GM23338 (cell line): ENCODE data around the gene DOCK1.

Experiments used
- EZH2 ChIP-seq: fragments of 200-600 bp; sonication (generic); IDR thresholded peaks from one replicate; pipeline ENCODE4 v1.8.0; 2017; ENCODE audit warnings: antibody characterized with exemption, mild to moderate bottlenecking, low read depth; ENCODE audit not compliant: unreplicated experiment
- POLR2AphosphoS5 ChIP-seq: IDR thresholded peaks from 2 replicates; pipeline ENCODE4 v1.6.1; 2016; ENCODE audit warnings: antibody characterized with exemption, low read depth
- TF ChIP-seq, protein P1 (sequence below), 2 experiments: fragments of 200-600 bp in 1 of 2; sonication (generic) in 1 of 2; conservative IDR thresholded peaks; 2 replicates each; pipeline versions ENCODE4 v1.5.1 to v1.6.1; 2016 to 2017; ENCODE audit warnings: antibody characterized with exemption in 2 of 2, low read depth in 2 of 2, mild to moderate bottlenecking in 2 of 2, moderate library complexity in 1 of 2
- TF ChIP-seq, protein P2 (sequence below): IDR thresholded peaks from one replicate; pipeline ENCODE4 v1.6.1; 2018; ENCODE audit warnings: antibody characterized with exemption; ENCODE audit not compliant: unreplicated experiment

DNA sequence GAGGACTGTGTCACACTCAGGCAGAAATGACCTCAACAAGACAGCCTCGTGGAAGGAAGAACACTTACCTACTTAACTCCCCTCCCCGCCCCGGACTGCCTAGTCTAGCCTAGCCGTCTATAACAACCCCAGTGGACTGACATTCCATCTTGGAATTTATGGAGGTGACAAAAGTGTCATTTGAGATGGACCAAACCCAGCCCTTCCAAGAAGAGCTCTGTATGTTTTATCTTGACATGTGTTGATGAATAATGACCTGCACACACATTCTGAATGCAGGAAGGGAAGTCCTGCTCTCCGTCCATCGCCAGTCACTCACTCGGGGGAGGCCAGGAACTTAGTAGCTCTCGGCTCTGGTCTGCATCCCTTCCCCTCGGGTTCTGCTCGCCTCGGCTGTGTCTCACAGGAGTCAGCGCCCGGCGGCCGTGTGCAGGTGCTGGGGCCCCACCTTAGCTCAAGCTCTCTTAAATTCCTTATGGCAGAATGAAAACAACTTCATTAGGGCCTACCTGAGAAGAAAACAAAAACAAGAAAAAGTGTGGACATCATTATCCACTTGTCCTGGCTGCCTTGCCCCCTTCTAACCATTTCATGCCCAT lies 503.0 kb downstream of the DOCK1 start:
- TF ChIP-seq, protein P1, sequence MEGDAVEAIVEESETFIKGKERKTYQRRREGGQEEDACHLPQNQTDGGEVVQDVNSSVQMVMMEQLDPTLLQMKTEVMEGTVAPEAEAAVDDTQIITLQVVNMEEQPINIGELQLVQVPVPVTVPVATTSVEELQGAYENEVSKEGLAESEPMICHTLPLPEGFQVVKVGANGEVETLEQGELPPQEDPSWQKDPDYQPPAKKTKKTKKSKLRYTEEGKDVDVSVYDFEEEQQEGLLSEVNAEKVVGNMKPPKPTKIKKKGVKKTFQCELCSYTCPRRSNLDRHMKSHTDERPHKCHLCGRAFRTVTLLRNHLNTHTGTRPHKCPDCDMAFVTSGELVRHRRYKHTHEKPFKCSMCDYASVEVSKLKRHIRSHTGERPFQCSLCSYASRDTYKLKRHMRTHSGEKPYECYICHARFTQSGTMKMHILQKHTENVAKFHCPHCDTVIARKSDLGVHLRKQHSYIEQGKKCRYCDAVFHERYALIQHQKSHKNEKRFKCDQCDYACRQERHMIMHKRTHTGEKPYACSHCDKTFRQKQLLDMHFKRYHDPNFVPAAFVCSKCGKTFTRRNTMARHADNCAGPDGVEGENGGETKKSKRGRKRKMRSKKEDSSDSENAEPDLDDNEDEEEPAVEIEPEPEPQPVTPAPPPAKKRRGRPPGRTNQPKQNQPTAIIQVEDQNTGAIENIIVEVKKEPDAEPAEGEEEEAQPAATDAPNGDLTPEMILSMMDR (conservative IDR thresholded peaks at IDR 0.05; ENCODE audit: low read depth in 2 of 2), result no peak
- TF ChIP-seq EZH2, result no peak
- no peak for TF ChIP-seq POLR2AphosphoS5
- TF ChIP-seq, protein P2, sequence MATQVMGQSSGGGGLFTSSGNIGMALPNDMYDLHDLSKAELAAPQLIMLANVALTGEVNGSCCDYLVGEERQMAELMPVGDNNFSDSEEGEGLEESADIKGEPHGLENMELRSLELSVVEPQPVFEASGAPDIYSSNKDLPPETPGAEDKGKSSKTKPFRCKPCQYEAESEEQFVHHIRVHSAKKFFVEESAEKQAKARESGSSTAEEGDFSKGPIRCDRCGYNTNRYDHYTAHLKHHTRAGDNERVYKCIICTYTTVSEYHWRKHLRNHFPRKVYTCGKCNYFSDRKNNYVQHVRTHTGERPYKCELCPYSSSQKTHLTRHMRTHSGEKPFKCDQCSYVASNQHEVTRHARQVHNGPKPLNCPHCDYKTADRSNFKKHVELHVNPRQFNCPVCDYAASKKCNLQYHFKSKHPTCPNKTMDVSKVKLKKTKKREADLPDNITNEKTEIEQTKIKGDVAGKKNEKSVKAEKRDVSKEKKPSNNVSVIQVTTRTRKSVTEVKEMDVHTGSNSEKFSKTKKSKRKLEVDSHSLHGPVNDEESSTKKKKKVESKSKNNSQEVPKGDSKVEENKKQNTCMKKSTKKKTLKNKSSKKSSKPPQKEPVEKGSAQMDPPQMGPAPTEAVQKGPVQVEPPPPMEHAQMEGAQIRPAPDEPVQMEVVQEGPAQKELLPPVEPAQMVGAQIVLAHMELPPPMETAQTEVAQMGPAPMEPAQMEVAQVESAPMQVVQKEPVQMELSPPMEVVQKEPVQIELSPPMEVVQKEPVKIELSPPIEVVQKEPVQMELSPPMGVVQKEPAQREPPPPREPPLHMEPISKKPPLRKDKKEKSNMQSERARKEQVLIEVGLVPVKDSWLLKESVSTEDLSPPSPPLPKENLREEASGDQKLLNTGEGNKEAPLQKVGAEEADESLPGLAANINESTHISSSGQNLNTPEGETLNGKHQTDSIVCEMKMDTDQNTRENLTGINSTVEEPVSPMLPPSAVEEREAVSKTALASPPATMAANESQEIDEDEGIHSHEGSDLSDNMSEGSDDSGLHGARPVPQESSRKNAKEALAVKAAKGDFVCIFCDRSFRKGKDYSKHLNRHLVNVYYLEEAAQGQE, result no peak
